Measurements from ENCODE around the gene PHLDA3.

Gene PHLDA3

DNA sequence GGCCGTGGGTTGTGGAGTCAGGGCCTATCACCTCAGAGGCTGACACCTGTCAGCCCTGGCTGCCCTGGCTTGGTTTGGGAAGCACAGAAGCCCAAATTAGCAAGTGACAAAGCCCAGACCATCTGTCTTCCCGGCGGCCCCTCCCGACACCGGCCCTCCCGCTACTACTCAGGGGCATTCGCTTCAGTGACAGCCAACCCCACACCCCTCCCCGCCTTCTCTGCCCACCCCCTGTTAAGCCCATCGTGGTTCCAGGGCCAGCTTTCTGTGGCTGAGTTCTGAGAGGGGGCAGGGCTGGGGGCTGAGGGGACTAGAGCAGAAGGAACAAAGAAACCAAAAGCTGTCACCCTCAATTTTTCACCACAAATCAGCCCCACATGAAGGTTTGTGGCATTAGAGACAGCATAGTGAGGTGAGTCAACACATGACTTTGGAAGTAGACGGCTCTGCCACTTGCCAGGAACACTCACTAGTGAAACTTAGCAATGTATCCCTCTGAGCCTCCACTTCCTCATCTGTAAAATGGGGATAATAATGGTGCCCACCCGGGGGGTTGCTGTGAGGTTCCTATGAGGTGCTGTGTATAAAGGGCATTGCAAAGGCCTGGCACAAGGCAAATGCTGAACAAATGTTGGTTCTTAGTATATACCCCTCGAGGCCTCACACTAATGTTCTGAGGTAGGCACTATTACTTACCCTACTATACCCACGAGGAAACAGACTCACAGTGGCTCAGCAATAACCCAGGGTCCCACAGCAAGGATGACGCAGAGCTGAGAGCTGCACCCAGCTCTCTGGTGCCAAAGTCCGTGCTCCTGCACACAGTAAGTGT is 42.3 kb downstream of the PHLDA3 start:
- peak; percentile 42 for DNase-seq

DNA sequence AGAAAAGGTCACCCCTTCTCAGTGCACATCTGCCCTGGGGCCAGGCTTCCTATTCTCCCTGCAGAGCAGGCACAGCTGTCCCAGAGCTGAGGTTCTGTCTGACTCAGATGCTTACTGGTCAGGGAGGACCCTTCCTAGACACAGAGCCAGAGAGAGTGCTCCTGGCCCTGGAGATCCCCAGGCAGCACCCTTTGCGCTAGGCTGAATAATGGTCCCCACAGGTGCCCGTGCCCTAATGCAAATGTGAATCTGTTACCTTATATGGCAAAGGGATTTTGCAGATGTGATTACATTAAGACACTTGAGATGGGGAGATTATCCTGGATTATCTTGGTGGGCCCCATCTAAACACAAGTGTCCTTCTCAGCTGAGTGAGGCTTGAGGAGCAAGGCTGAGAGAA is 44.8 kb downstream of the PHLDA3 start:
- DNase-seq = no peak

GRCh38 chr1:201423655-201424054 is 45.3 kb downstream of the PHLDA3 start:
- no peak for DNase-seq

GRCh38 chr1:201422436-201423030 is 46.5 kb downstream of the PHLDA3 start:
- DNase-seq = peak; percentile 31

- DNase-seq = no peak
Measured at GRCh38 chr1:201422026-201422425, 47.0 kb downstream of the PHLDA3 start.

- DNase-seq = no peak
Measured at GRCh38 chr1:201421041-201421440, 47.9 kb downstream of the PHLDA3 start.

DNA sequence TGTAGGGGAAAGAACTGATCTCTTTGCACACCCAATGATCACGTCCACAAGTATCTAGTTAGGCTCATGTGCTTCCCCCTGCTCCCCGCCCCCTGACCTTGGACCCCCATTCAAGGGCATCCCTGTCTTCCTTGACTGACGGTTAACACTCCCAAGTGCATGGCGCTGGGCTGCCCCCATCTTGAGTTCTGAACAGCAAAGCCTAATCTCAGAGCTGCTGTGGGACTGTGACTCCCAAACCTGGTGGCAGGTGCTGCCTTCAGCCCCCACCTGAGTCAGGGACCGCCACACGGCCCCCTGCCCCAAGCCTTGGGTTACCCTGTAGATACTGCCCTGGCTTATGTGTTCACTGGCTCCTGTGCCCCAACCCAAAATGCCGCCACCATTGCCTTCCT is 48.4 kb downstream of the PHLDA3 start:
- DNase-seq = no peak

DNA sequence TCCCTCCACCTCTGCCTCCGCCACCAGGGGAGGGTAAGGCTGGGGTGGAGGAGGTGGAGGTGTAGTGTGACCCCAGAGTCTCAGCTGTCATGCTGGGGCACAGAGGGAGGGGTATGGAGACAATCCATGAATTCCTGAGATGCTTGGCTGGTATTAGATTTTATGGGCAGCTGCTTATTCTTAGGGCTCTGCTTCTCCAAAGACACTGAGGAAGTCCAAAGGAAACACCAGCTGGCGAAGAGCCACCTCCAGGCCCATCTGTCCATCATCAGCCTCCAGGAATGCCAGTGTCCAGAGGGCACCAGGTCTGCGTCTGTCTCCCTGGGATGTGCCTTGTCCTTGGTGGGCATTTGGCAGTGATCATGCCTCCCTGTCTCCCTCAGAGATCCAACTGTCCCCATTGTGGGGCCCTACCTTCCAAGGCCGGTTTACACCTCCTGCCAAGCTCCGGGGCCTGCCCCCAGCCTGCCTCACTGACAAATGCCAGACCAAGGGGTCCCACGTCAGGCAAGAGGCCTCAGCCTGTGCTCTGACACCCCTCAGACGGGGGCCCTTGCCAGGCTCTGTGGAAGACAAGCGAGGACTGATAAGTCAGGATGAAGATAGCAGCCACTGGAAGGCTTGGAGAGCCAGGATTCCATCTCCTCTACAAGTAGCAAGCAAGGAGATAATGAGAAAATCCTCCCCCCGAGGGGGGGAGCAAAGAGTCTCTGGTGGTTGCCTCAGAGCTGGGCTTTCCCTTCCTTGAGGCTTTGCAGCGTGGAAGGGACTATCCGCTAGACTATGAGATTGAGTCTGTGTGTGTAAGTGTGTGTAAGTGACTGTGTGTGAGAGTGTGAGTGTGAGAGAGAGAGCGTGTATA is 49.0 kb downstream of the PHLDA3 start:
- no peak for DNase-seq

- no peak for DNase-seq
Measured at GRCh38 chr1:201419256-201419655, 49.7 kb downstream of the PHLDA3 start.

DNA sequence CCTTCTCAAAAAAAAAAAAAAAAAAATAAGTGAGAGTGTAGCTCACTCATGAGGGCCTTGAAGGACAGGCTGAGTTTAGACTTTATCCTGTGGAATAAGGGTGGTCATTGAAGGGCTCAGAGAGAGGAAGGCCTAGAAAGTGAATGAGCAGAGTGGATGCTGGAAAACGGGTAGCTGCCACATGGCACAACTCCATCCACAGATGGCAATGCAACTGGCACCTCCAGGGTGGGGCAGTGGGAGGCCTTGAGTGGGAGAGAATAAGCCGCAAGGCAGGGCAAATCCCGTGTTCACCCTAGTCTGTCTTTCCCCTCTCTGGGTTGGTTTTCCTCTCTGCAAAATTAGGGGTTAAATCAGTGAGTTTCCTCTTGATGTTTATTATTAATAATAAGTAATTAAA is 50.5 kb downstream of the PHLDA3 start:
- DNase-seq = no peak

All from NCI-H69 (cell line).